HEK293 (cell line): ENCODE results near the gene LRRIQ3.

ENCODE experiments used
- CTCF ChIA-PET: fragments of 350-600 bp; formaldehyde crosslinking; extraction: SDS; loops from one replicate; lab custom pipeline; 2021; ENCODE audit warnings: antibody characterized with exemption; lab: Yijun Ruan, JAX
- POLR2A ChIA-PET: fragments of 300-600 bp; formaldehyde crosslinking; extraction: SDS; loops from one replicate; lab custom pipeline; 2020; ENCODE audit warnings: antibody characterized with exemption, inconsistent platforms; lab: Yijun Ruan, JAX
- H3K27ac ChIP-seq: fragments of 200-500 bp; sonication (Bioruptor generic); 2 replicates; pipeline ENCODE4 v1.5.1; 2014; ENCODE audit warnings: low read depth, low read length, control low read depth, inconsistent platforms; ENCODE audit errors: extremely low read depth
- H3K36me3 ChIP-seq, 2 experiments: fragments of 200-500 bp in 1 of 2; sonication (Bioruptor generic) in 1 of 2; 1 replicate in 1 of 2; 2 replicates in 1 of 2; pipeline ENCODE4 v1.5.1; 2014 to 2017; ENCODE audit warnings: inconsistent platforms in 2 of 2, low read length in 2 of 2; ENCODE audit not compliant: control insufficient read depth in 2 of 2, insufficient read depth in 1 of 2
- H3K4me1 ChIP-seq: fragments of 200-500 bp; sonication (Bioruptor generic); 2 replicates; pipeline ENCODE4 v1.5.1; 2014; ENCODE audit warnings: mild to moderate bottlenecking, low read length, inconsistent platforms; ENCODE audit not compliant: control insufficient read depth, insufficient read depth
- H3K4me3 ChIP-seq: 2 replicates; pipeline ENCODE4 v1.5.1; 2011; ENCODE audit warnings: low read depth, mild to moderate bottlenecking, control low read depth, low read length, moderate library complexity
- H3K9me3 ChIP-seq: fragments of 200-500 bp; sonication (Bioruptor generic); 2 replicates; pipeline ENCODE4 v1.5.1; 2014; ENCODE audit warnings: low read depth, low read length, inconsistent platforms; ENCODE audit not compliant: control insufficient read depth, insufficient read depth
- AEBP2 ChIP-seq: fragments of 450-650 bp; formaldehyde crosslinking; IDR thresholded peaks from 2 replicates; pipeline ENCODE4 v1.5.1; 2016; ENCODE audit warnings: missing biosample characterization, missing genetic modification characterization, borderline replicate concordance
- HIC1 ChIP-seq: fragments of 450-650 bp; formaldehyde crosslinking; IDR thresholded peaks from 2 replicates; pipeline ENCODE4 v1.5.1; 2016; ENCODE audit warnings: missing biosample characterization, missing genetic modification characterization
- PRDM6 ChIP-seq: fragments of 450-650 bp; formaldehyde crosslinking; IDR thresholded peaks from 2 replicates; pipeline ENCODE4 v1.5.1; 2017; ENCODE audit warnings: missing biosample characterization, missing genetic modification characterization
- TCF7L2 ChIP-seq: IDR thresholded peaks from 2 replicates; pipeline ENCODE4 v1.6.1; 2011; ENCODE audit warnings: low read depth, mild to moderate bottlenecking, inconsistent platforms, low read length, moderate library complexity, borderline replicate concordance
- YY1 ChIP-seq: fragments of 450-650 bp; formaldehyde crosslinking; IDR thresholded peaks from 2 replicates; pipeline ENCODE4 v1.5.1; 2018; ENCODE audit warnings: missing biosample characterization, missing genetic modification characterization
- ZBTB49 ChIP-seq: fragments of 450-650 bp; formaldehyde crosslinking; IDR thresholded peaks from 2 replicates; pipeline ENCODE4 v1.5.1; 2016; ENCODE audit warnings: missing biosample characterization, missing genetic modification characterization, low read depth
- ZNF148 ChIP-seq: fragments of 450-650 bp; formaldehyde crosslinking; IDR thresholded peaks from 2 replicates; pipeline ENCODE4 v1.5.0; 2017; ENCODE audit warnings: missing biosample characterization, missing genetic modification characterization, borderline replicate concordance
- ZNF16 ChIP-seq: fragments of 450-650 bp; formaldehyde crosslinking; IDR thresholded peaks from 2 replicates; pipeline ENCODE4 v1.5.1; 2016; ENCODE audit warnings: low read depth, missing biosample characterization, missing genetic modification characterization
- ZNF280C ChIP-seq: fragments of 450-650 bp; formaldehyde crosslinking; IDR thresholded peaks from 2 replicates; pipeline ENCODE4 v1.5.1; 2016; ENCODE audit warnings: missing biosample characterization, missing genetic modification characterization
- ZNF48 ChIP-seq: fragments of 450-650 bp; formaldehyde crosslinking; IDR thresholded peaks from 2 replicates; pipeline ENCODE4 v1.5.1; 2016; ENCODE audit warnings: missing biosample characterization, missing genetic modification characterization
- ZNF580 ChIP-seq: fragments of 450-650 bp; formaldehyde crosslinking; IDR thresholded peaks from 2 replicates; pipeline ENCODE4 v1.5.1; 2016; ENCODE audit warnings: missing biosample characterization, missing genetic modification characterization
- ZNF621 ChIP-seq: fragments of 450-650 bp; formaldehyde crosslinking; IDR thresholded peaks from 2 replicates; pipeline ENCODE4 v1.5.1; 2017; ENCODE audit warnings: missing biosample characterization, missing genetic modification characterization
- ZNF623 ChIP-seq: fragments of 450-650 bp; formaldehyde crosslinking; IDR thresholded peaks from 2 replicates; pipeline ENCODE4 v1.5.1; 2016; ENCODE audit warnings: missing biosample characterization, missing genetic modification characterization
- ZNF704 ChIP-seq: fragments of 450-650 bp; formaldehyde crosslinking; IDR thresholded peaks from 2 replicates; pipeline ENCODE4 v1.5.1; 2016; ENCODE audit warnings: missing biosample characterization, missing genetic modification characterization
- ZNF843 ChIP-seq: fragments of 450-650 bp; formaldehyde crosslinking; IDR thresholded peaks from 2 replicates; pipeline ENCODE4 v1.5.1; 2016; ENCODE audit warnings: missing biosample characterization, missing genetic modification characterization

The LRRIQ3 gene

GRCh38 chr1:74091371-74091770 is 106.6 kb downstream of the LRRIQ3 start:
- Histone ChIP-seq H3K36me3 (no peaks in the 10 kb centered on the region), H3K27ac (no peak overlapping the region)
- POLR2A ChIA-PET: no interaction called here
- TF ChIP-seq ZBTB49 (tag by site-specific recombination) (no peak), TCF7L2 (no peak), ZNF843 (no peak), AEBP2 (tag by site-specific recombination) (no peak), ZNF621 (no peak), ZNF48 (no peak), ZNF623 (tag by site-specific recombination) (no peak), HIC1 (no peak), ZNF280C (tag by site-specific recombination) (no peak), ZNF148 (tag by site-specific recombination) (no peak), ZNF704 (tag by site-specific recombination) (no peak), YY1 (tag by site-specific recombination) (no peak), ZNF16 (tag by site-specific recombination) (no peak), ZNF580 (no peak), PRDM6 (no peak)
- TF ChIP-seq, all 188 proteins: peak for 0
- CTCF ChIA-PET: no interaction called here
- Histone ChIP-seq H3K4me1 (no peaks in the 10 kb centered on the region), H3K9me3 (no peaks in the 10 kb centered on the region), H3K4me3 (no peak overlapping the region)
